Endothelial cell of umbilical vein (primary cell): ENCODE data around the gene HERPUD1. TPM values are rescaled to one million over a fixed set of nuclear protein-coding genes. Genes with fewer than 3 reads are reported as not detected.

Experiments
- BruUV-seq: library from RNA; stranded (reverse); fragments of 400-500 nt; replicated peaks from 2 replicates; lab custom pipeline; 2021; lab: Mats Ljungman, UMichigan
- CTCF ChIA-PET: fragments of 300-600, 350-600 bp; sonication (Branson Sonifier 250); formaldehyde crosslinking; loops from one replicate; lab custom pipeline; 2021; ENCODE audit warnings: antibody characterized with exemption, inconsistent platforms; lab: Charles Lee
- POLR2A ChIA-PET: fragments of 300-600, 350-600 bp; sonication (Branson Sonifier 250); formaldehyde crosslinking; loops from one replicate; lab custom pipeline; 2021; ENCODE audit warnings: antibody characterized with exemption, inconsistent platforms; lab: Charles Lee
- DNase-seq: peaks from one replicate; pipeline ENCODE4 v3.0.0-alpha.2; 2011; ENCODE audit warnings: low read depth, low spot score
- FAIRE-seq: peaks from 2 replicates; lab custom pipeline; 2011; peaks lifted over from hg19 to GRCh38; lab: Jason Lieb, UNC
- H2AFZ ChIP-seq: 2 replicates; pipeline ENCODE4 v1.6.0; 2012; ENCODE audit warnings: low read depth, low read length, control low read depth, inconsistent platforms
- H3K27ac ChIP-seq: 2 replicates; pipeline ENCODE4 v1.5.1; 2011; ENCODE audit warnings: low read depth, mild to moderate bottlenecking, control low read depth, low read length, moderate library complexity; ENCODE audit not compliant: insufficient read depth
- H3K27me3 ChIP-seq, 2 experiments: 2 replicates each; pipeline versions ENCODE4 v1.6.0 to v1.6.1; 2011; ENCODE audit warnings: low read length in 2 of 2, mixed read lengths in 1 of 2; ENCODE audit not compliant: control insufficient read depth in 2 of 2, insufficient read depth in 2 of 2
- H3K36me3 ChIP-seq, 2 experiments: 2 replicates in 1 of 2; 3 replicates in 1 of 2; pipeline ENCODE4 v1.5.1; 2011; ENCODE audit warnings: low read length in 2 of 2, mild to moderate bottlenecking in 1 of 2, moderate library complexity in 1 of 2; ENCODE audit not compliant: control insufficient read depth in 2 of 2, insufficient read depth in 2 of 2; ENCODE audit errors: extremely low read depth in 1 of 2
- H3K4me1 ChIP-seq: 3 replicates; pipeline ENCODE4 v1.5.1; 2011; ENCODE audit warnings: mild to moderate bottlenecking, low read length; ENCODE audit not compliant: control insufficient read depth, insufficient read depth; ENCODE audit errors: extremely low read depth
- H3K4me2 ChIP-seq: 2 replicates; pipeline ENCODE4 v1.6.1; 2011; ENCODE audit warnings: low read length, control low read depth, mixed read lengths; ENCODE audit not compliant: insufficient read depth
- H3K4me3 ChIP-seq, 3 experiments: fragments of 200-600 bp in 1 of 3; sonication (generic), shearing (Covaris generic) in 1 of 3; replicated peaks in 1 of 3; 2 replicates each; pipeline ENCODE4 v1.5.1; 2011 to 2016; ENCODE audit warnings: control low read depth in 3 of 3, low read length in 3 of 3, mild to moderate bottlenecking in 2 of 3, inconsistent platforms in 1 of 3, low read depth in 1 of 3, moderate library complexity in 1 of 3; ENCODE audit not compliant: insufficient read depth in 1 of 3
- H3K79me2 ChIP-seq: 2 replicates; pipeline ENCODE4 v1.6.0; 2012; ENCODE audit warnings: low read length, inconsistent platforms; ENCODE audit not compliant: control insufficient read depth, insufficient read depth
- H3K9ac ChIP-seq: replicated peaks from 2 replicates; pipeline ENCODE3; 2011; ENCODE audit warnings: low read length, control low read depth; ENCODE audit not compliant: insufficient read depth; ENCODE audit errors: extremely low read depth
- H3K9me1 ChIP-seq: replicated peaks from 3 replicates; pipeline ENCODE4 v1.6.0; 2011; ENCODE audit warnings: mild to moderate bottlenecking, low read length; ENCODE audit not compliant: control insufficient read depth, insufficient read depth; ENCODE audit errors: extremely low read depth
- H3K9me3 ChIP-seq: replicated peaks from 2 replicates; pipeline ENCODE4 v1.5.1; 2012; ENCODE audit warnings: low read length, inconsistent platforms; ENCODE audit not compliant: control insufficient read depth, insufficient read depth
- H4K20me1 ChIP-seq: replicated peaks from 2 replicates; pipeline ENCODE3; 2011; ENCODE audit warnings: mild to moderate bottlenecking, low read length; ENCODE audit not compliant: control insufficient read depth, insufficient read depth; ENCODE audit errors: extremely low read depth
- CTCF ChIP-seq, 2 donors: IDR thresholded peaks; 1 replicate in 1 of 2; 2 replicates in 1 of 2; pipeline ENCODE4 v1.5.1; 2011; ENCODE audit warnings: low read length in 2 of 2, mild to moderate bottlenecking in 2 of 2, moderate library complexity in 2 of 2, control low read depth in 1 of 2, inconsistent platforms in 1 of 2, low read depth in 1 of 2; ENCODE audit not compliant: insufficient read depth in 1 of 2; ENCODE audit errors: extremely low read depth in 1 of 2
- EZH2 ChIP-seq: IDR thresholded peaks from 2 replicates; pipeline ENCODE4 v1.6.1; 2012; ENCODE audit warnings: borderline replicate concordance, low read depth, mild to moderate bottlenecking, moderate library complexity, low read length, inconsistent platforms; ENCODE audit not compliant: severe bottlenecking
- FOS ChIP-seq: IDR thresholded peaks from 2 replicates; pipeline ENCODE4 v1.6.1; 2011; ENCODE audit warnings: mild to moderate bottlenecking, low read length, moderate library complexity, borderline replicate concordance; ENCODE audit not compliant: insufficient read depth
- GATA2 ChIP-seq: IDR thresholded peaks from 2 replicates; pipeline ENCODE4 v1.7.0; 2011; ENCODE audit warnings: low read depth, mild to moderate bottlenecking, moderate library complexity, mixed read lengths, low read length; ENCODE audit not compliant: insufficient read length, insufficient read depth
- JUN ChIP-seq: IDR thresholded peaks from 2 replicates; pipeline ENCODE4 v1.6.1; 2011; ENCODE audit warnings: borderline replicate concordance, low read depth; ENCODE audit not compliant: insufficient read length, insufficient read depth
- MAX ChIP-seq: IDR thresholded peaks from 2 replicates; pipeline ENCODE4 v1.6.1; 2011; ENCODE audit not compliant: insufficient read depth, insufficient read length
- MYC ChIP-seq: IDR thresholded peaks from one replicate; pipeline ENCODE4 v1.6.1; 2011; ENCODE audit warnings: mild to moderate bottlenecking, low read depth, low read length
- POLR2A ChIP-seq: IDR thresholded peaks from 2 replicates; pipeline ENCODE4 v1.6.1; 2012; ENCODE audit warnings: low read depth, mild to moderate bottlenecking, control low read depth, low read length
- POLR2AphosphoS5 ChIP-seq: IDR thresholded peaks from 2 replicates; pipeline ENCODE4 v1.6.1; 2012; ENCODE audit warnings: low read depth, mild to moderate bottlenecking, control low read depth, low read length, moderate library complexity; ENCODE audit not compliant: insufficient read depth
- dilution Hi-C: fragments of 300-500 bp; cut with MboI; formaldehyde crosslinking; loops from one replicate; pipeline ENCODE4 v1.15.0; 2019; ENCODE audit warnings: low sequenced_read_pairs; ENCODE audit not compliant: extremely low pct_ligation_motif_present
- intact Hi-C: fragments of 100-400 bp; cut with micrococcal nuclease; formaldehyde crosslinking; loops from one replicate; pipeline ENCODE4 v1.10.0; 2022
- polyA plus RNA-seq, 4 experiments: library from polyadenylated mRNA; depleted of rRNA in 3 of 4; stranded (reverse) in 3 of 4; unstranded in 1 of 4; fragments of >200 nt; gene quantifications; 2 replicates each; pipeline versions ENCODE4 v1.2.1 to v1.2.3, GENCODE V29; 2011 to 2012; ENCODE audit warnings: missing spikeins in 1 of 4
- total RNA-seq: library from RNA; stranded (reverse); gene quantifications from 2 replicates; pipeline ENCODE4 v1.2.3, GENCODE V29; 2021

HERPUD1 gene
- total and polyA plus RNA-seq, 2 donors (not counting 3 experiments of a cell fraction or from before 2014, with no cell fraction given) = 107 to 109 TPM

GRCh38 chr16:56969769-56970168, 37.8 kb downstream of the HERPUD1 start:
- Histone ChIP-seq H3K9ac (no peak overlapping the region), H3K27me3 (no peaks in the 10 kb centered on the region), H3K4me2 (no peak overlapping the region), H3K36me3 (no peaks in the 10 kb centered on the region), H3K4me1 (peaks cover 3% of the 10 kb centered on the region), H3K9me1 (no peaks in the 10 kb centered on the region), H3K4me3 (no peak overlapping the region), H2AFZ (no peak overlapping the region), H3K9me3 (no peaks in the 10 kb centered on the region), H3K79me2 (no peaks in the 10 kb centered on the region), H4K20me1 (no peaks in the 10 kb centered on the region), H3K27ac (no peak overlapping the region)
- ChIA-PET CTCF (interaction anchor here (1.0 to 2.9 kb wide), 3 partner anchors 58 to 123 kb away, joined by 3 to 16 read pairs (median 4); partner anchors contain the start of gene CPNE2), POLR2A (no interaction called here)
- BruUV-seq = no TSS peak
- dilution Hi-C loops = no loop called here
- FAIRE-seq (no peak), DNase-seq (no peak)
- intact Hi-C loops = no loop called here
- TF ChIP-seq JUN (no peak), FOS (no peak), POLR2AphosphoS5 (no peak), EZH2 (no peak), POLR2A (no peak), CTCF (IDR thresholded peaks at IDR 0.05; ENCODE audit: extremely low read depth in 1 of 2, insufficient read depth in 1 of 2, low read depth in 1 of 2, low read length in 2 of 2) (no peak), MAX (no peak), GATA2 (no peak), MYC (no peak)
